ENCODE measurements around the gene SLC39A11.

DNA sequence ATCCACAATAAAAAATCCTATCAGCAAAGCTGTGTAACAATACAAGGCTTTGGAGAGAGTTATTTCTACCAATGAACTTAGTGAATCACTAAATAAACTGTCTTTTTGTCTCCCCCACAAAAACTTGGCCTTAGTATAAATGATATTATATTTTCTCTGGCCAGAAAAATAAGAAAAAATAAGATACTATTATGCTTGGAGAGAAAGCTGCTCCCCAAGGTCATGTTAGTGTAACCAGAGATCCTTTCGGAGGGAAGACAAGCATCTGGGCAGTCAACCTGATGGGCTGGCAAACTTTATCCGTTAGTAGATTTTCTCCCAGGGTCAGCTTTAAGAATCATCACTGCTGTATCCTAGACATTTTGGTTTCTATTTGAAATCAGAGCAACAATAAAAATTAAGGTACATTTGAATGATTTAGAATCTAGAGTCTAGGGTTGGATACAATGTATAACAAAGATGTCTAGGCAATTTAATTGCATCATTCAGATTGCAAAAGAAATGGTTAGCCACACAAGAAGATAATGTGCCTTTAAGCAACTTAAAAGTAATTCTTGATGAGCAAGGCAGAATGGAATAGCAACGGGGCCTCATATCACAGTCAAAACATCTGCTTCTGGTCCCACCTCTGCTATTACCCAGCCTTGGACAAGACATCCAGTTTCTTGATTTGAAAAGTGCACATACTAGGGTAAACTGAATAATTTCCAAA lies 280.4 kb downstream of the SLC39A11 start:
- TF ChIP-seq RARB (CRISPR knock-in tag; IDR thresholded peaks at IDR 0.05) (no peak), SNAI2 (CRISPR knock-in tag; IDR thresholded peaks at IDR 0.05) (no peak), ZNF70 (CRISPR knock-in tag; IDR thresholded peaks at IDR 0.05) (no peak), ESRRG (CRISPR knock-in tag; IDR thresholded peaks at IDR 0.05) (no peak), ZNF565 (CRISPR knock-in tag; conservative IDR thresholded peaks at IDR 0.05; ENCODE audit: low read depth) (no peak), ZFP3 (CRISPR knock-in tag; IDR thresholded peaks at IDR 0.05) (no peak), ZFP30 (CRISPR knock-in tag; IDR thresholded peaks at IDR 0.05) (no peak), TCF4 (CRISPR knock-in tag; IDR thresholded peaks at IDR 0.05; ENCODE audit: borderline replicate concordance) (no peak), ISL1 (CRISPR knock-in tag; IDR thresholded peaks at IDR 0.05) (no peak)
- TF ChIP-seq, protein P1, sequence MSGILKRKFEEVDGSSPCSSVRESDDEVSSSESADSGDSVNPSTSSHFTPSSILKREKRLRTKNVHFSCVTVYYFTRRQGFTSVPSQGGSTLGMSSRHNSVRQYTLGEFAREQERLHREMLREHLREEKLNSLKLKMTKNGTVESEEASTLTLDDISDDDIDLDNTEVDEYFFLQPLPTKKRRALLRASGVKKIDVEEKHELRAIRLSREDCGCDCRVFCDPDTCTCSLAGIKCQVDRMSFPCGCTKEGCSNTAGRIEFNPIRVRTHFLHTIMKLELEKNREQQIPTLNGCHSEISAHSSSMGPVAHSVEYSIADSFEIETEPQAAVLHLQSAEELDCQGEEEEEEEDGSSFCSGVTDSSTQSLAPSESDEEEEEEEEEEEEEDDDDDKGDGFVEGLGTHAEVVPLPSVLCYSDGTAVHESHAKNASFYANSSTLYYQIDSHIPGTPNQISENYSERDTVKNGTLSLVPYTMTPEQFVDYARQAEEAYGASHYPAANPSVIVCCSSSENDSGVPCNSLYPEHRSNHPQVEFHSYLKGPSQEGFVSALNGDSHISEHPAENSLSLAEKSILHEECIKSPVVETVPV (CRISPR knock-in tag; IDR thresholded peaks at IDR 0.05) = no peak
- TF ChIP-seq, protein P2, sequence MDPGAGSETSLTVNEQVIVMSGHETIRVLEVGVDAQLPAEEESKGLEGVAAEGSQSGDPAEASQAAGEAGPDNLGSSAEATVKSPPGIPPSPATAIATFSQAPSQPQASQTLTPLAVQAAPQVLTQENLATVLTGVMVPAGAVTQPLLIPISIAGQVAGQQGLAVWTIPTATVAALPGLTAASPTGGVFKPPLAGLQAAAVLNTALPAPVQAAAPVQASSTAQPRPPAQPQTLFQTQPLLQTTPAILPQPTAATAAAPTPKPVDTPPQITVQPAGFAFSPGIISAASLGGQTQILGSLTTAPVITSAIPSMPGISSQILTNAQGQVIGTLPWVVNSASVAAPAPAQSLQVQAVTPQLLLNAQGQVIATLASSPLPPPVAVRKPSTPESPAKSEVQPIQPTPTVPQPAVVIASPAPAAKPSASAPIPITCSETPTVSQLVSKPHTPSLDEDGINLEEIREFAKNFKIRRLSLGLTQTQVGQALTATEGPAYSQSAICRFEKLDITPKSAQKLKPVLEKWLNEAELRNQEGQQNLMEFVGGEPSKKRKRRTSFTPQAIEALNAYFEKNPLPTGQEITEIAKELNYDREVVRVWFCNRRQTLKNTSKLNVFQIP (CRISPR knock-in tag; IDR thresholded peaks at IDR 0.05; ENCODE audit: borderline replicate concordance, low read depth) = no peak
- TF ChIP-seq, protein P3, sequence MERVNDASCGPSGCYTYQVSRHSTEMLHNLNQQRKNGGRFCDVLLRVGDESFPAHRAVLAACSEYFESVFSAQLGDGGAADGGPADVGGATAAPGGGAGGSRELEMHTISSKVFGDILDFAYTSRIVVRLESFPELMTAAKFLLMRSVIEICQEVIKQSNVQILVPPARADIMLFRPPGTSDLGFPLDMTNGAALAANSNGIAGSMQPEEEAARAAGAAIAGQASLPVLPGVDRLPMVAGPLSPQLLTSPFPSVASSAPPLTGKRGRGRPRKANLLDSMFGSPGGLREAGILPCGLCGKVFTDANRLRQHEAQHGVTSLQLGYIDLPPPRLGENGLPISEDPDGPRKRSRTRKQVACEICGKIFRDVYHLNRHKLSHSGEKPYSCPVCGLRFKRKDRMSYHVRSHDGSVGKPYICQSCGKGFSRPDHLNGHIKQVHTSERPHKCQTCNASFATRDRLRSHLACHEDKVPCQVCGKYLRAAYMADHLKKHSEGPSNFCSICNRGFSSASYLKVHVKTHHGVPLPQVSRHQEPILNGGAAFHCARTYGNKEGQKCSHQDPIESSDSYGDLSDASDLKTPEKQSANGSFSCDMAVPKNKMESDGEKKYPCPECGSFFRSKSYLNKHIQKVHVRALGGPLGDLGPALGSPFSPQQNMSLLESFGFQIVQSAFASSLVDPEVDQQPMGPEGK (CRISPR knock-in tag; IDR thresholded peaks at IDR 0.05; ENCODE audit: borderline replicate concordance) = no peak
- TF ChIP-seq, protein P4, sequence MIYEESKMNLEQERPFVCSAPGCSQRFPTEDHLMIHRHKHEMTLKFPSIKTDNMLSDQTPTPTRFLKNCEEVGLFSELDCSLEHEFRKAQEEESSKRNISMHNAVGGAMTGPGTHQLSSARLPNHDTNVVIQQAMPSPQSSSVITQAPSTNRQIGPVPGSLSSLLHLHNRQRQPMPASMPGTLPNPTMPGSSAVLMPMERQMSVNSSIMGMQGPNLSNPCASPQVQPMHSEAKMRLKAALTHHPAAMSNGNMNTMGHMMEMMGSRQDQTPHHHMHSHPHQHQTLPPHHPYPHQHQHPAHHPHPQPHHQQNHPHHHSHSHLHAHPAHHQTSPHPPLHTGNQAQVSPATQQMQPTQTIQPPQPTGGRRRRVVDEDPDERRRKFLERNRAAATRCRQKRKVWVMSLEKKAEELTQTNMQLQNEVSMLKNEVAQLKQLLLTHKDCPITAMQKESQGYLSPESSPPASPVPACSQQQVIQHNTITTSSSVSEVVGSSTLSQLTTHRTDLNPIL (CRISPR knock-in tag; IDR thresholded peaks at IDR 0.05; ENCODE audit: low read depth) = no peak
- TF ChIP-seq, protein P5, sequence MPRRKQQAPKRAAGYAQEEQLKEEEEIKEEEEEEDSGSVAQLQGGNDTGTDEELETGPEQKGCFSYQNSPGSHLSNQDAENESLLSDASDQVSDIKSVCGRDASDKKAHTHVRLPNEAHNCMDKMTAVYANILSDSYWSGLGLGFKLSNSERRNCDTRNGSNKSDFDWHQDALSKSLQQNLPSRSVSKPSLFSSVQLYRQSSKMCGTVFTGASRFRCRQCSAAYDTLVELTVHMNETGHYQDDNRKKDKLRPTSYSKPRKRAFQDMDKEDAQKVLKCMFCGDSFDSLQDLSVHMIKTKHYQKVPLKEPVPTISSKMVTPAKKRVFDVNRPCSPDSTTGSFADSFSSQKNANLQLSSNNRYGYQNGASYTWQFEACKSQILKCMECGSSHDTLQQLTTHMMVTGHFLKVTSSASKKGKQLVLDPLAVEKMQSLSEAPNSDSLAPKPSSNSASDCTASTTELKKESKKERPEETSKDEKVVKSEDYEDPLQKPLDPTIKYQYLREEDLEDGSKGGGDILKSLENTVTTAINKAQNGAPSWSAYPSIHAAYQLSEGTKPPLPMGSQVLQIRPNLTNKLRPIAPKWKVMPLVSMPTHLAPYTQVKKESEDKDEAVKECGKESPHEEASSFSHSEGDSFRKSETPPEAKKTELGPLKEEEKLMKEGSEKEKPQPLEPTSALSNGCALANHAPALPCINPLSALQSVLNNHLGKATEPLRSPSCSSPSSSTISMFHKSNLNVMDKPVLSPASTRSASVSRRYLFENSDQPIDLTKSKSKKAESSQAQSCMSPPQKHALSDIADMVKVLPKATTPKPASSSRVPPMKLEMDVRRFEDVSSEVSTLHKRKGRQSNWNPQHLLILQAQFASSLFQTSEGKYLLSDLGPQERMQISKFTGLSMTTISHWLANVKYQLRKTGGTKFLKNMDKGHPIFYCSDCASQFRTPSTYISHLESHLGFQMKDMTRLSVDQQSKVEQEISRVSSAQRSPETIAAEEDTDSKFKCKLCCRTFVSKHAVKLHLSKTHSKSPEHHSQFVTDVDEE (CRISPR knock-in tag; IDR thresholded peaks at IDR 0.05) = no peak

Measured in SK-N-SH treated with all-trans-retinoic acid at 6 μM for 48 hours (cell line).